WTC11 (cell line): ENCODE data around the gene KCNMA1. TPM values are rescaled to one million over a fixed set of nuclear protein-coding genes. Genes with fewer than 3 reads are reported as not detected.
A peak's percentile ranks its signal among the peaks of the same experiment; 100 is the strongest.

ENCODE experiments used
- ATAC-seq: fragments of 200-7000 bp; cut with Tn5 transposase; 2 replicates; pipeline ENCODE4 v1.10.0; 2021; ENCODE audit warnings: mild to moderate bottlenecking, moderate library complexity
- CTCF ChIA-PET: fragments of 300-600 bp; sonication (Branson Sonifier 250); formaldehyde crosslinking; loops from one replicate; lab custom pipeline; 2021; ENCODE audit warnings: antibody characterized with exemption; lab: Charles Lee
- POLR2A ChIA-PET: fragments of 350-600 bp; sonication (Branson Sonifier 250); formaldehyde crosslinking; loops from one replicate; lab custom pipeline; 2021; ENCODE audit warnings: antibody characterized with exemption; lab: Charles Lee
- DNase-seq: peaks from one replicate; pipeline ENCODE4 v3.0.0; 2021; ENCODE audit warnings: low spot score
- H3K27ac Mint-ChIP-seq: 2 replicates; pipeline ENCODE4 v1.8.0; 2021; ENCODE audit warnings: mixed read lengths
- H3K27me3 Mint-ChIP-seq: 2 replicates; pipeline ENCODE4 v1.8.0; 2021; ENCODE audit warnings: low read depth, mild to moderate bottlenecking, moderate library complexity, mixed read lengths
- H3K36me3 Mint-ChIP-seq: 2 replicates; pipeline ENCODE4 v1.8.0; 2021; ENCODE audit warnings: mixed read lengths
- H3K4me1 Mint-ChIP-seq: 2 replicates; pipeline ENCODE4 v1.8.0; 2022; ENCODE audit warnings: mixed read lengths
- H3K4me3 Mint-ChIP-seq: 2 replicates; pipeline ENCODE4 v1.8.0; 2021; ENCODE audit warnings: mild to moderate bottlenecking, moderate library complexity, mixed read lengths
- H3K9me3 Mint-ChIP-seq: 2 replicates; pipeline ENCODE4 v1.8.0; 2021; ENCODE audit warnings: mixed read lengths
- AFF4 ChIP-seq: sonication (generic); formaldehyde crosslinking; IDR thresholded peaks from 2 replicates; pipeline ENCODE4 v1.8.1; 2023; ENCODE audit warnings: mild to moderate bottlenecking, missing genetic modification reagents, borderline replicate concordance
- ATF2 ChIP-seq: sonication (generic); formaldehyde crosslinking; IDR thresholded peaks from 2 replicates; pipeline ENCODE4 v1.8.1; 2022; ENCODE audit warnings: low read depth, missing genetic modification reagents, borderline replicate concordance
- ATF3 ChIP-seq: sonication (generic); formaldehyde crosslinking; conservative IDR thresholded peaks from 2 replicates; pipeline ENCODE4 v1.8.1; 2022; ENCODE audit warnings: mild to moderate bottlenecking, missing genetic modification reagents
- CBFB ChIP-seq: sonication (generic); formaldehyde crosslinking; IDR thresholded peaks from 2 replicates; pipeline ENCODE4 v1.8.1; 2022; ENCODE audit warnings: mild to moderate bottlenecking, low read depth, missing genetic modification reagents
- CDX4 ChIP-seq: fragments of 250-450 bp; sonication (Bioruptor Pico); IDR thresholded peaks from 2 replicates; pipeline ENCODE4 v1.9.0; 2021; ENCODE audit warnings: moderate library complexity, mild to moderate bottlenecking, inconsistent platforms, borderline replicate concordance
- CREB1 ChIP-seq: sonication (generic); formaldehyde crosslinking; IDR thresholded peaks from 2 replicates; pipeline ENCODE4 v1.8.0; 2023; ENCODE audit warnings: mild to moderate bottlenecking, missing genetic modification reagents
- ELF4 ChIP-seq: sonication (generic); formaldehyde crosslinking; IDR thresholded peaks from 2 replicates; pipeline ENCODE4 v1.8.1; 2022; ENCODE audit warnings: low read depth, mild to moderate bottlenecking, moderate library complexity, missing genetic modification reagents
- EMX1 ChIP-seq: fragments of 250-450 bp; sonication (Bioruptor Pico); IDR thresholded peaks from 2 replicates; pipeline ENCODE4 v1.8.0; 2021; ENCODE audit warnings: mild to moderate bottlenecking
- ESRRA ChIP-seq: sonication (generic); formaldehyde crosslinking; IDR thresholded peaks from 2 replicates; pipeline ENCODE4 v1.8.1; 2022; ENCODE audit warnings: mild to moderate bottlenecking, missing genetic modification reagents, borderline replicate concordance
- FOXP4 ChIP-seq: sonication (generic); formaldehyde crosslinking; IDR thresholded peaks from 2 replicates; pipeline ENCODE4 v1.8.0; 2022; ENCODE audit warnings: mild to moderate bottlenecking, missing genetic modification reagents
- HMGXB4 ChIP-seq: sonication (generic); formaldehyde crosslinking; IDR thresholded peaks from 2 replicates; pipeline ENCODE4 v1.8.1; 2023; ENCODE audit warnings: mild to moderate bottlenecking, moderate library complexity, missing genetic modification reagents
- IRF1 ChIP-seq: sonication (generic); formaldehyde crosslinking; IDR thresholded peaks from 2 replicates; pipeline ENCODE4 v1.8.0; 2023; ENCODE audit warnings: missing genetic modification reagents
- JUN ChIP-seq: sonication (generic); formaldehyde crosslinking; IDR thresholded peaks from 2 replicates; pipeline ENCODE4 v1.8.0; 2023; ENCODE audit warnings: mild to moderate bottlenecking, missing genetic modification reagents
- NFE2L1 ChIP-seq: sonication (generic); formaldehyde crosslinking; IDR thresholded peaks from 2 replicates; pipeline ENCODE4 v1.8.1; 2023; ENCODE audit warnings: missing genetic modification reagents
- NFYB ChIP-seq: sonication (generic); formaldehyde crosslinking; conservative IDR thresholded peaks from 2 replicates; pipeline ENCODE4 v1.8.0; 2022; ENCODE audit warnings: low read depth, missing genetic modification reagents
- NR3C1 ChIP-seq: sonication (generic); formaldehyde crosslinking; conservative IDR thresholded peaks from 2 replicates; pipeline ENCODE4 v1.8.1; 2023; ENCODE audit warnings: low read depth, mild to moderate bottlenecking, missing genetic modification reagents
- PREB ChIP-seq: sonication (generic); formaldehyde crosslinking; IDR thresholded peaks from 2 replicates; pipeline ENCODE4 v1.8.1; 2022; ENCODE audit warnings: mild to moderate bottlenecking, missing genetic modification reagents, moderate library complexity, borderline replicate concordance
- SOX15 ChIP-seq: fragments of 250-450 bp; sonication (Bioruptor Pico); IDR thresholded peaks from 2 replicates; pipeline ENCODE4 v1.9.0; 2021; ENCODE audit warnings: mild to moderate bottlenecking
- SP1 ChIP-seq: sonication (generic); formaldehyde crosslinking; conservative IDR thresholded peaks from 2 replicates; pipeline ENCODE4 v1.8.1; 2022; ENCODE audit warnings: missing genetic modification reagents
- TCF7 ChIP-seq: sonication (generic); formaldehyde crosslinking; IDR thresholded peaks from 2 replicates; pipeline ENCODE4 v1.8.0; 2022; ENCODE audit warnings: mild to moderate bottlenecking, low read depth, missing genetic modification reagents, moderate library complexity
- TEAD1 ChIP-seq: sonication (generic); formaldehyde crosslinking; IDR thresholded peaks from 2 replicates; pipeline ENCODE4 v1.8.0; 2022; ENCODE audit warnings: mild to moderate bottlenecking, missing genetic modification reagents
- ZMAT4 ChIP-seq: fragments of 250-450 bp; sonication (Bioruptor Pico); IDR thresholded peaks from 2 replicates; pipeline ENCODE4 v1.9.0; 2021; ENCODE audit warnings: mild to moderate bottlenecking
- ZNF121 ChIP-seq: sonication (generic); formaldehyde crosslinking; IDR thresholded peaks from 2 replicates; pipeline ENCODE4 v1.8.0; 2023; ENCODE audit warnings: missing genetic modification reagents
- total RNA-seq: library from RNA; stranded (reverse); gene quantifications from 3 replicates; pipeline ENCODE4 v1.2.3, GENCODE V29; 2021

The KCNMA1 gene
- total RNA-seq, 1 experiment from 2014 or later = 7.3 TPM

- TF ChIP-seq NR3C1 (CRISPR knock-in tag) = no peak
- TF ChIP-seq IRF1 (CRISPR knock-in tag) = no peak
- TF ChIP-seq HMGXB4 (CRISPR knock-in tag) = no peak
- no peak for TF ChIP-seq PREB (CRISPR knock-in tag)
- no peak for TF ChIP-seq EMX1
- no peak for TF ChIP-seq TEAD1 (CRISPR knock-in tag)
- TF ChIP-seq ZMAT4 (CRISPR knock-in tag) = no peak
- TF ChIP-seq ZNF121 (CRISPR knock-in tag) = no peak
- no peak for TF ChIP-seq CREB1
- TF ChIP-seq ELF4 (CRISPR knock-in tag) = no peak
- no peak for TF ChIP-seq AFF4 (CRISPR knock-in tag)
- no peak for TF ChIP-seq NFYB (CRISPR knock-in tag)
- TF ChIP-seq ATF3 (CRISPR knock-in tag) = no peak
- TF ChIP-seq CBFB (CRISPR knock-in tag) = no peak
These were observed 49.2 kb upstream of the KCNMA1 start (continued) for GRCh38 chr10:77686650-77687417.

- Mint-ChIP-seq H3K4me3 (no peak overlapping the region), H3K4me1 (peaks cover 31% of the 10 kb centered on the region), H3K9me3 (no peaks in the 10 kb centered on the region), H3K27ac (no peak overlapping the region), H3K27me3 (no peaks in the 10 kb centered on the region), H3K36me3 (no peaks in the 10 kb centered on the region)
- ATAC-seq (peak; percentile 40), DNase-seq (no peak)
- ChIA-PET POLR2A (no interaction called here), CTCF (interaction anchor here (0.7 to 4.7 kb wide), 3 partner anchors 23 to 1775 kb away, joined by 3 to 62 read pairs (median 4); no protein-coding TSS in a partner anchor)
- TF ChIP-seq SP1 (CRISPR knock-in tag) (no peak), ESRRA (CRISPR knock-in tag) (no peak), CDX4 (CRISPR knock-in tag) (no peak), JUN (CRISPR knock-in tag) (no peak), TCF7 (CRISPR knock-in tag) (no peak), ZNF121 (CRISPR knock-in tag) (no peak), ZMAT4 (CRISPR knock-in tag) (no peak), SOX15 (CRISPR knock-in tag) (no peak), NFE2L1 (CRISPR knock-in tag) (no peak), ATF2 (CRISPR knock-in tag) (no peak), FOXP4 (CRISPR knock-in tag) (no peak)
These were observed 48.5 kb upstream of the KCNMA1 start for GRCh38 chr10:77686096-77686495.
